ENCODE measurements around the gene PARVB.

PARVB gene

DNA sequence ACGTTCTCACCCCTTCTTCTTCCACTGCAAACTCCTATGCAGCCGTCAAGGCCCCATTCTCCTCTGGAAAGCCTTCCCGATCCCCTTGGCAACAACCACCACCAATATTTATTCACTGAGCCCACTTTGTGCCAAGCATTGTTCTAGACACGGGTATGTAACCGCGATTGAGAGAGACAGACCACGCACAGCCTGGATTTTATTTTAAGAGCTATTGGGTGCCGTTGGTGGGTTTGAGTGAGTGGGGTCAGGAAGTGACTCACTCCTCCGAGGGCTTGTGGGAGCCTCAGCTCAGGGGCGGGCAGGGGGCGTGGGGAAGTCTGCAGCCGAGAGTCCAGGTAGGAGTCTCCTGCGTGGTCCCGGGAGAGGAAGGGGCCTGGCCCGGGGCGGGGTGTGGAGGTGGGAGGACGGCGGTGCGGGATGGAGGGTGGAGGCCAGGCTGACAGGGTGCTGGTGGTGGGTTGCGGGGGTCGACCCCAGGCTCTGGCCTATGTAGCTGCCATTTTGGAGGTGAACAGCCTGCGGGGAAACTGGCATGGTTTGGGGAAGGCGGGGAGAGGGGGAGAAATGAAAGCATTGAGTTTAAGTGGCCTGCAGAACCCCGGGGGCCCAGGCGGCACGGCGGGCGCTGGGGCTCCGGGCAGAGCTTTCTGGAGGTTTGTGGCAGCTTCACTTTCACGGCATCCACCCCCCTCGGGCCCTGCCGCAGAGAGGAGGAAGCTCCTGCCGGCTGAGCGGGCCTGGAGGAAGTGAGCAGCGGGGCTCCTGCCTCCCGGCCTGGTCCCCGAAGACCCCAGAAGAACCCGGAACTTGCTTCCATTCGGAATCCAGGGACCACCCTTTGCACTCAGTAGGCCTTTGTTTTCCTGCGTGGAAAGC lies 157.2 kb downstream of the PARVB start:
- peak in 1 of 2 experiments; percentile 9 for DNase-seq
- TF ChIP-seq GATA1 (IDR thresholded peaks at IDR 0.05; ENCODE audit: low read depth, low read length), result no peak
- TF ChIP-seq POLR2A (IDR thresholded peaks at IDR 0.05; ENCODE audit: low read length), result no peak

DNA sequence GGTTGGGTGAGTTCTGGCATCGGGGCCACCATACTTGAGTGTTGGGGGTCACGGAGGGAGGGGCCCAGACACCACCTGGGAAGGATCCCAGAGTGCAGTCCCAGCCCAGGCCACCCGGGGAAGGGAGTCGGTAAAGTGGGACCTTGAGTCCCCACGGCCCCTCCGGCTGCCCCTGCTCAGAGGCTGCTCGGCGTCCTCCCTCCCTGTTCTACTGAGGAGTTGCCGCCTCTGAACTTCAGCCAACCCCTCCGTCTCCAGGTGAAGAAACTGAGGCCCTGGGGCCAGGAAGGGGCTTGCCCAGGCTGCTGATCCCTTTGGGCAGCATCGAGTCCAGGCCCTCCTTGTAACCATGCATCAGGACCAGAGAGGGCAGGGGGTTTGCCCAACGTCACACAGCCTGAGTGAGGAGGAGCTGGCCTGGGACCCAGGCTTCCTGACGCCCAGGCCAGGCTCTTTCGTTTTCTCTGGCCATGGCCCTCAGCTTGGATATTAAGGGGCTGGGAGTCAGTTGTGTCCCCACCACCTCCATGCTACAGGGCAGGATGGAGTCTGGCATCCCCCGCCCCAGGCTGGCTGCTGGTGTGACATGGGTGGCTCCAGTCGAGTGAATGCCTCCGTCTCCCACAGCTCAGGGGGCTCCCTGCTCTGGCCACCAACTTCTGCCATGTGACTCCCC lies 157.9 kb downstream of the PARVB start:
- TF ChIP-seq POLR2A (IDR thresholded peaks at IDR 0.05; ENCODE audit: low read length), result no peak
- TF ChIP-seq GATA1 (IDR thresholded peaks at IDR 0.05; ENCODE audit: low read depth, low read length), result no peak
- DNase-seq, result no peak

DNA sequence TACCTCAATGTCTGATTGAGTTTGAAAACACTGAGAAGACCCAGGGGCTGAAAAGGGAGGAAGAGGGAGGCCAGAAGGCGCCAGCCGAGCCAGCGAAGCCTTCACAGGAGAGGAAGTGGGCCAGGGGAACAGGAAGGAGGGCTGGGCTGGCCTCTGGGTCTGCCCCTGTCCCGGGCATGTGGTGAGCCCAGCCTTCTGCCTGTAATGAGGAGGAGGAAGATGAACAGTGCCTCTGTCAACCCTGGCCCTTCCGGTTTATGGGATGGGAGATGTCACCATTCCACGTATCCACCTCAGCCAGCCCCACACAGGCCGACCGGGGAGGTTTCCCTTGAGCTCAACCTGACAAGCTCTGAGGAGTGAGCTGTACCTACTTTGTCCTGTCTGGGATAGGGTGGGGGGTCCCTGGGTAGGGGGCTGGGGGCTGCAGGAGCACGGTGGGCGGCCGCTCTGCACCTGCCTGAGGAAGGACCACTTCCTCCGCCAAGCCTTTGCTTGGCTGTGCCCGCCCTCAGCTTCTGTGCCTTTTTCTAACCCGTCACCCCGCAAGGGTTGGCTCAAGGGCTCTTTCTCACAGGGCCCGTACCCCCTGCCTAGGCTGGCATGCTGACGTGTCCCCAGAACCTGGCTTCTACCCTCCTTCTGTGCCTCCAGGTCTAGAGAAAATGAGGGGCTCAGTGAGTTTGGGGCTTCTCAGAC lies 158.6 kb downstream of the PARVB start:
- TF ChIP-seq GATA1 (IDR thresholded peaks at IDR 0.05; ENCODE audit: low read depth, low read length) (no peak), POLR2A (IDR thresholded peaks at IDR 0.05; ENCODE audit: low read length) (no peak)
- DNase-seq, result no peak

DNA sequence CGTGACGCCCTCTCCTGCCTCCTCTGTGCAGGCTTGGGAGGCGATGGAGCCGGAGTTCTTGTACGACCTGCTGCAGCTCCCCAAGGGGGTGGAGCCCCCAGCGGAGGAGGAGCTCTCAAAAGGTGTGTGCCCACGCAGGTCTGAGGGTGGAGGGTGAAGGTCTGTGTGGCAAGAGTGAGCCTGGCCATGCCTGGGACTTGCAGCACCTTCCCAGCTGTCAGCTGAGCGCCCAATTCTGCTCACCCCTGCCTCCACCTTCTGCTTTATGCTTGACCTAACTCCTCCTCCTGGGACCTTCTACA lies 159.1 kb downstream of the PARVB start:
- DNase-seq, result no peak
- TF ChIP-seq GATA1 (IDR thresholded peaks at IDR 0.05; ENCODE audit: low read depth, low read length) (no peak), POLR2A (IDR thresholded peaks at IDR 0.05; ENCODE audit: low read length) (no peak)

DNA sequence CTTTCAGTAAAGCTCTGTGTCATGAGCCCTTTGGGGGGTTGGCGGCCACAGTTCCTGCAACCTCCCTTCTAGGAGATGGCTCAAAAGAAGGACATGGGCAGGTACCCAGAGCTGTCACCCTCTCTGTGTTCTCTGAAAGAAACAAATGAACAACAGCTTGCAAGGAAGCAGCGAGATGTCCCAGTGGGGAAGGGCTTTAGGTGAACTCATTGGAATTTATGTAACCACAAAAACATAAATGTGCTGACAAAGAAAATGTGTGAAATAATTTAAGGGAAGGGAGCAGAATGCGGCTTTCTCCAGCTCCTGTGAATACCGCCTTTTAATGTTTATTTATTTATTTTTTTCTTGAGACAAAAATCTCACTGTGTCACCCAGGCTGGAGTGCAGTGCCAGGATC lies 159.9 kb downstream of the PARVB start:
- TF ChIP-seq GATA1 (IDR thresholded peaks at IDR 0.05; ENCODE audit: low read depth, low read length) (no peak), POLR2A (IDR thresholded peaks at IDR 0.05; ENCODE audit: low read length) (no peak)

DNA sequence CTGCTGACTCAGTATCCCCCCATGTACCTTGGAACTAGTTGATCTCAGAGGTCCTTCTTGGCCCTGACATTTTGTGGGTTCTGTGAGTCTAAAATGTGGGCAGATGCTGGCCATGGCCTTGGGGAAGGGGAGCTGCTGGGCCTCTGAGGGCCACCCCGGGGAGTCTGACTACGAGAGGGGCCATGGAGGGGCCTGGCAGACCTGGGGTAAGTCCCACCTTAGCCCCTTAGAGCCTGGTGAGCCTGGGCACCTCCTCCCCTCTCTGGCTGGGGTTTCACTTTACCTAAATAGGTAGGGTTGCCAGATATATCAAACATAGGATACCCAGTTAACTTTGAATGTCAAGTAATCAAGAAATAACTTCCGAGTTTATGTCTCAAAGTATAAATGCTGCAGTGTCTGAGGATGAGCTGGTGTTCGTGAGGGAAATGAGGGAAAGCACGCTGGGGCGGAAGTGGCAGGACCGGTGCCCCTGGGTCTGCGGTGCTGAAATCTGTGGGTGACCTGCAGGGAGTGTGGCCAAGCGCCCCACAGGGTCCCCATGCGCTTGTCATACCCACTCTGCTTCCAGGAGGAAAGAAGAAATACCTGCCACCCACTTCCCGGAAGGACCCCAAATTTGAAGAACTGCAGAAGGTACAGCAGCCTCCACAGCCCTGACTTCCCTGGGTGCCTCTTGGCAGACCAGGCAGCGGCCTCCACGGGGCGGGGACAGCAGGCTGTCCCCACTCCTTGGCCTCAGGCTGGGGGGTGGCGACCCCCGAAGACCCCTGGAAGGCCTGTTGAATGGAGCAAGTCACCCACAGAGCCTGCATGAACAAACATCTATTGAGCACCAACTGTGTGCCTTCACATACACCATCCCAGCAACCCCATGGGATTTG lies 161.4 kb downstream of the PARVB start:
- DNase-seq, result no peak
- TF ChIP-seq POLR2A (IDR thresholded peaks at IDR 0.05; ENCODE audit: low read length), result no peak
- no peak for TF ChIP-seq GATA1 (IDR thresholded peaks at IDR 0.05; ENCODE audit: low read depth, low read length)

More for the DNA sequence above, 159.9 kb downstream of the PARVB start:
- no peak for DNase-seq

DNA sequence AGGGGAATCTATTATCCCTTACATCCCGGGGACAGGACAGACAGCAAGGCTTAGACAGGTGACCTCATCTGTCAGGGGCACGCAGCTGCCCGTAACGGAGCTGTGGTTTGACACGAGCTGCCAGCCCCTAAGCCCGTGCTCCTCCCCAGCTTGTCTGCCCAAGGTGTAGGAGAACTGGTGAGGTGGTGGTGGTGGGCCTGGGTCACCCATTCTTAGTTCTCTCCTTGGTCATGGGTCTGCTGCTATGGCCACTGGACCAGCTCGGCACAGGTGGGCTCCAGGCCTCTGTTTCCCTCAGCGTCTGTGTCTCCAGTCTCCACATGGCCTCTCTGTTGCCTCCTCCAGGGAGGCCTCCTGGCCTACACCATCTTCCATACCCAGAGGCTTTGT lies 162.0 kb downstream of the PARVB start:
- no peak for TF ChIP-seq GATA1 (IDR thresholded peaks at IDR 0.05; ENCODE audit: low read depth, low read length)
- no peak for TF ChIP-seq POLR2A (IDR thresholded peaks at IDR 0.05; ENCODE audit: low read length)
- DNase-seq, result no peak

GRCh38 chr22:44186737-44187136 lies 162.6 kb downstream of the PARVB start:
- TF ChIP-seq POLR2A (IDR thresholded peaks at IDR 0.05; ENCODE audit: low read length), result no peak
- TF ChIP-seq GATA1 (IDR thresholded peaks at IDR 0.05; ENCODE audit: low read depth, low read length), result no peak
- DNase-seq, result no peak

DNA sequence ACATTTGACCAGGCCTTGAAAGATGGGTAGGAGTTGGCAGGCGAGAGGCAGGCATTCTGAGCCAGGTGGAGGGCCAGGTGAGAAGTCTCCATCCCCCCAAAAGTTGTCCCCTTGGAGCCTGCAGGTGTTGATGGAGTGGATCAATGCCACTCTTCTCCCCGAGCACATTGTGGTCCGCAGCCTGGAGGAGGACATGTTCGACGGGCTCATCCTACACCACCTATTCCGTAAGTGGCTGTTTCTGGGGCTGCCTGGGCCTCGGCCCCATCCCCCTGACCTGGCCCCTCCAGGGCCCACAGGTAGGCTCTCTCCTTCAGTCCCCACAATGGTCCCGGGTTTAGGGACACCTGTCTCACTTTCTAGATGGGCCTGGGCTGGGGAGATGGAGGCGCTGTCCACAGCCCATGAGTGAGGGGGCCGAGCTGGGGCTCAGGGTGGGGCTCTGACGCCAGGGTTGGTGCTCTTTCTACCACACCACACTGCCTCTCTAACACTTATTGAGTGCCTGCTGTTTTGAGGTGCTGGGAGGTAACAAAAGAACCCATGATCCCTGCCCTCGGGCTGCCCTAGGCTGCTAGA lies 163.6 kb downstream of the PARVB start:
- no peak for DNase-seq
- TF ChIP-seq POLR2A (IDR thresholded peaks at IDR 0.05; ENCODE audit: low read length) (no peak), GATA1 (IDR thresholded peaks at IDR 0.05; ENCODE audit: low read depth, low read length) (no peak)

DNA sequence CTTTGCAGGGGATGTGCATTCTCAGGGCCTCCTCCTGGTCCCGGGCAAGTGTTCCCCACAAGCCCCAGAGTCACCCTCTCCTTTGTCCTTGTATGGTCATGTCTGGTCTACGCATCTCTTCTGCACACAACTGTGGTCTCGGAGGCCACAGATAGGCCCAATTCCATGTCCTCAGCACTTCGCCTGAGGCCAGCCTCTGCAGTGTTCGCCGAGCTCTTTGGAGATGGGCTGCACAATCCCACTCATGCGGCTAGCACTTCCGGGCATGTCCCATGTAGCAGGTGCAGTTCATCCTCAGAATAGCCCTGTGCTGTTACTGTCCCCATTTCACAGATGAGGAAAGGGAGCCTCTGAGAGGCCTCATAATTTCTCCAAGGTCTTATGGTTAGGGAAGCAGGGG lies 164.2 kb downstream of the PARVB start:
- no peak for TF ChIP-seq GATA1 (IDR thresholded peaks at IDR 0.05; ENCODE audit: low read depth, low read length)
- no peak for TF ChIP-seq POLR2A (IDR thresholded peaks at IDR 0.05; ENCODE audit: low read length)
- DNase-seq, result no peak

- TF ChIP-seq POLR2A (IDR thresholded peaks at IDR 0.05; ENCODE audit: low read length) (no peak), GATA1 (IDR thresholded peaks at IDR 0.05; ENCODE audit: low read depth, low read length) (no peak)
- no peak for DNase-seq
These were observed 165.0 kb downstream of the PARVB start for GRCh38 chr22:44188986-44189630.

DNA sequence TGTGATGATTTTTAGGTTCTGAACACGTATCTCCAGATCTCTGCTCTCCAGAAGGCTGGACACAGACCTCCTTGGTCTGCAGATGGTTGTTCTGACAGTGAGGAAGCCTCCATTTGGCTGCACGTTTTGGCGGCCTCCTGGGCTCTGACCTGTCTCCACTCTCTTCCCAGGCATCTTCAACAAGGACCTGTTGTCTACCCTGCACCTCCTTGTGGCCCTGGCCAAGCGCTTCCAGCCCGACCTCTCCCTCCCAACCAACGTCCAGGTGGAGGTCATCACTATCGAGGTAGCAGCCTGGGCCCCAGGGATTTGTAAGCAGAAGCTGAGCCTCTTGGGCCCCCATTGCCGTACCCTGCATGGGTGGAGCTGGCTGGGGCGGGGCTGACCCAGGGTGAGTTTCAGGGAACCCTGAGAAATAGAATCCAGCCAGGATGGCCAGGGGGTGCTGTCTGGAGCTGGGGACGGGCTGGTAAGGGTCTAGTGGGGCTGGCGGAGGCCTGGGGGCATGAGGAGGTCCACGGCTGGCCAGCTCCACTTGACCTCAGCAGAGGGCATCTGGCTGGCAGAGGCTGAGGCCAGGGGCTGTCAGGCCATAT lies 166.4 kb downstream of the PARVB start:
- TF ChIP-seq POLR2A (IDR thresholded peaks at IDR 0.05; ENCODE audit: low read length) (no peak), GATA1 (IDR thresholded peaks at IDR 0.05; ENCODE audit: low read depth, low read length) (no peak)
- DNase-seq, result no peak

All from erythroblast (primary cell).